ENCODE results near the gene ZBED1. TPM values are rescaled to one million over a fixed set of nuclear protein-coding genes. Genes with fewer than 3 reads are reported as not detected.

Gene ZBED1
- total and polyA plus RNA-seq, 9 of the 15 experiments (the other 6 are each of a cell fraction or from before 2014, with no cell fraction given): 0.61 to 27.6 (median 13.9) TPM

DNA sequence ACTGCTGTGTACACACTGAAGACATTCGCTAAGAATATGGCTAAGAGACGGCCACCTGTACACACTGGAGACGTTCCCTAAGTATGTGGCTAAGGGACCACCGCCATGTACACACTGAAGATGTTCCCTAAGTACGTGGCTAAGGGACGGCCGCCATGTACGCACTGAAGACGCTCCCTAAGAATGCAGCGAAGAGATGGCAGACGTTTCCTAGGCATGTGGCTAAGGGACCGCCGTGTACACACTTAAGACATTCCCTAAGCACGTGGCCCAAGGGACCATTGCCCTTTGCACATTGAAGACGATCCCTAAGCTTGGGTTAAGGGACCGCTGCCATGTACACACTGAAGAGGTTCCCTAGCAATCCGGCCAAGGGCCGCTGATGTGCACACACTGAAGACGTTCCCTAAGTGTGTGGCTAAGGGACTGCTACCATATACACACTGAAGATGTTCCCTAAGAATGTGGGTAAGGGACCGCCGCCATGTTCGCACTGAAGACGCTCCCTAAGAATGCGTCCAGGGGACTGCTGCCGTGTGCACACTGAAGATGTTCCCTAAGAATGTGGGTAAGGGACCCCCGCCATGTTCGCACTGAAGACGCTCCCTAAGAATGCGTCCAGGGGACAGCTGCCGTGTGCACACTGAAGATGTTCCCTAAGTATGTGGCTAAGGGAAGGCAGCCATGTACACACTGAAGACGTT is 36.7 kb downstream of the ZBED1 start (continued):
- TF ChIP-seq, protein P1, sequence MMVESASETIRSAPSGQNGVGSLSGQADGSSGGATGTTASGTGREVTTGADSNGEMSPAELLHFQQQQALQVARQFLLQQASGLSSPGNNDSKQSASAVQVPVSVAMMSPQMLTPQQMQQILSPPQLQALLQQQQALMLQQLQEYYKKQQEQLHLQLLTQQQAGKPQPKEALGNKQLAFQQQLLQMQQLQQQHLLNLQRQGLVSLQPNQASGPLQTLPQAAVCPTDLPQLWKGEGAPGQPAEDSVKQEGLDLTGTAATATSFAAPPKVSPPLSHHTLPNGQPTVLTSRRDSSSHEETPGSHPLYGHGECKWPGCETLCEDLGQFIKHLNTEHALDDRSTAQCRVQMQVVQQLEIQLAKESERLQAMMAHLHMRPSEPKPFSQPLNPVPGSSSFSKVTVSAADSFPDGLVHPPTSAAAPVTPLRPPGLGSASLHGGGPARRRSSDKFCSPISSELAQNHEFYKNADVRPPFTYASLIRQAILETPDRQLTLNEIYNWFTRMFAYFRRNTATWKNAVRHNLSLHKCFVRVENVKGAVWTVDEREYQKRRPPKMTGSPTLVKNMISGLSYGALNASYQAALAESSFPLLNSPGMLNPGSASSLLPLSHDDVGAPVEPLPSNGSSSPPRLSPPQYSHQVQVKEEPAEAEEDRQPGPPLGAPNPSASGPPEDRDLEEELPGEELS (CRISPR knock-in tag; IDR thresholded peaks at IDR 0.05; ENCODE audit: borderline replicate concordance): peak; percentile 77; the same call in 1 of the 2 replicates
- TF ChIP-seq, protein P2, sequence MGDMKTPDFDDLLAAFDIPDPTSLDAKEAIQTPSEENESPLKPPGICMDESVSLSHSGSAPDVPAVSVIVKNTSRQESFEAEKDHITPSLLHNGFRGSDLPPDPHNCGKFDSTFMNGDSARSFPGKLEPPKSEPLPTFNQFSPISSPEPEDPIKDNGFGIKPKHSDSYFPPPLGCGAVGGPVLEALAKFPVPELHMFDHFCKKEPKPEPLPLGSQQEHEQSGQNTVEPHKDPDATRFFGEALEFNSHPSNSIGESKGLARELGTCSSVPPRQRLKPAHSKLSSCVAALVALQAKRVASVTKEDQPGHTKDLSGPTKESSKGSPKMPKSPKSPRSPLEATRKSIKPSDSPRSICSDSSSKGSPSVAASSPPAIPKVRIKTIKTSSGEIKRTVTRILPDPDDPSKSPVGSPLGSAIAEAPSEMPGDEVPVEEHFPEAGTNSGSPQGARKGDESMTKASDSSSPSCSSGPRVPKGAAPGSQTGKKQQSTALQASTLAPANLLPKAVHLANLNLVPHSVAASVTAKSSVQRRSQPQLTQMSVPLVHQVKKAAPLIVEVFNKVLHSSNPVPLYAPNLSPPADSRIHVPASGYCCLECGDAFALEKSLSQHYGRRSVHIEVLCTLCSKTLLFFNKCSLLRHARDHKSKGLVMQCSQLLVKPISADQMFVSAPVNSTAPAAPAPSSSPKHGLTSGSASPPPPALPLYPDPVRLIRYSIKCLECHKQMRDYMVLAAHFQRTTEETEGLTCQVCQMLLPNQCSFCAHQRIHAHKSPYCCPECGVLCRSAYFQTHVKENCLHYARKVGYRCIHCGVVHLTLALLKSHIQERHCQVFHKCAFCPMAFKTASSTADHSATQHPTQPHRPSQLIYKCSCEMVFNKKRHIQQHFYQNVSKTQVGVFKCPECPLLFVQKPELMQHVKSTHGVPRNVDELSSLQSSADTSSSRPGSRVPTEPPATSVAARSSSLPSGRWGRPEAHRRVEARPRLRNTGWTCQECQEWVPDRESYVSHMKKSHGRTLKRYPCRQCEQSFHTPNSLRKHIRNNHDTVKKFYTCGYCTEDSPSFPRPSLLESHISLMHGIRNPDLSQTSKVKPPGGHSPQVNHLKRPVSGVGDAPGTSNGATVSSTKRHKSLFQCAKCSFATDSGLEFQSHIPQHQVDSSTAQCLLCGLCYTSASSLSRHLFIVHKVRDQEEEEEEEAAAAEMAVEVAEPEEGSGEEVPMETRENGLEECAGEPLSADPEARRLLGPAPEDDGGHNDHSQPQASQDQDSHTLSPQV (IDR thresholded peaks at IDR 0.05): peak; percentile 43; the same call in 1 of the 2 replicates
- TF ChIP-seq ARID2 (IDR thresholded peaks at IDR 0.05): peak; percentile 57; the same call in 1 of the 2 replicates
- TF ChIP-seq, protein P3, sequence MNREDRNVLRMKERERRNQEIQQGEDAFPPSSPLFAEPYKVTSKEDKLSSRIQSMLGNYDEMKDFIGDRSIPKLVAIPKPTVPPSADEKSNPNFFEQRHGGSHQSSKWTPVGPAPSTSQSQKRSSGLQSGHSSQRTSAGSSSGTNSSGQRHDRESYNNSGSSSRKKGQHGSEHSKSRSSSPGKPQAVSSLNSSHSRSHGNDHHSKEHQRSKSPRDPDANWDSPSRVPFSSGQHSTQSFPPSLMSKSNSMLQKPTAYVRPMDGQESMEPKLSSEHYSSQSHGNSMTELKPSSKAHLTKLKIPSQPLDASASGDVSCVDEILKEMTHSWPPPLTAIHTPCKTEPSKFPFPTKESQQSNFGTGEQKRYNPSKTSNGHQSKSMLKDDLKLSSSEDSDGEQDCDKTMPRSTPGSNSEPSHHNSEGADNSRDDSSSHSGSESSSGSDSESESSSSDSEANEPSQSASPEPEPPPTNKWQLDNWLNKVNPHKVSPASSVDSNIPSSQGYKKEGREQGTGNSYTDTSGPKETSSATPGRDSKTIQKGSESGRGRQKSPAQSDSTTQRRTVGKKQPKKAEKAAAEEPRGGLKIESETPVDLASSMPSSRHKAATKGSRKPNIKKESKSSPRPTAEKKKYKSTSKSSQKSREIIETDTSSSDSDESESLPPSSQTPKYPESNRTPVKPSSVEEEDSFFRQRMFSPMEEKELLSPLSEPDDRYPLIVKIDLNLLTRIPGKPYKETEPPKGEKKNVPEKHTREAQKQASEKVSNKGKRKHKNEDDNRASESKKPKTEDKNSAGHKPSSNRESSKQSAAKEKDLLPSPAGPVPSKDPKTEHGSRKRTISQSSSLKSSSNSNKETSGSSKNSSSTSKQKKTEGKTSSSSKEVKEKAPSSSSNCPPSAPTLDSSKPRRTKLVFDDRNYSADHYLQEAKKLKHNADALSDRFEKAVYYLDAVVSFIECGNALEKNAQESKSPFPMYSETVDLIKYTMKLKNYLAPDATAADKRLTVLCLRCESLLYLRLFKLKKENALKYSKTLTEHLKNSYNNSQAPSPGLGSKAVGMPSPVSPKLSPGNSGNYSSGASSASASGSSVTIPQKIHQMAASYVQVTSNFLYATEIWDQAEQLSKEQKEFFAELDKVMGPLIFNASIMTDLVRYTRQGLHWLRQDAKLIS (CRISPR knock-in tag; IDR thresholded peaks at IDR 0.05): peak; percentile 60; the same call in 1 of the 2 replicates
- TF ChIP-seq NFIC (IDR thresholded peaks at IDR 0.05): peak; percentile 82
- peak; percentile 29; the same call in 1 of the 2 replicates for TF ChIP-seq FOSL1 (tag; conservative IDR thresholded peaks at IDR 0.05)
- TF ChIP-seq NONO (IDR thresholded peaks at IDR 0.05; ENCODE audit: low read depth in 2 of 2, low read length in 1 of 2): peak in 1 of 2 experiments; percentile 53; a peak in 1 of 4 replicates
